H9 (cell line): Measurements from ENCODE around the gene EPSTI1. TPM values are rescaled to one million over a fixed set of nuclear protein-coding genes. Genes with fewer than 3 reads are reported as not detected.
A peak's percentile ranks its signal among the peaks of the same experiment; 100 is the strongest.

ENCODE experiments used
- DNase-seq: peaks from one replicate; pipeline ENCODE4 v3.0.0-alpha.2; 2017
- H2AFZ ChIP-seq: one replicate; pipeline ENCODE4 v1.6.1; 2013; ENCODE audit warnings: mild to moderate bottlenecking, low read length, control low read depth, moderate library complexity
- H2AK5ac ChIP-seq: 2 replicates; pipeline ENCODE4 v1.6.1; 2013; ENCODE audit warnings: low read length, control low read depth, mixed read lengths; ENCODE audit not compliant: insufficient read length
- H2BK120ac ChIP-seq: one replicate; pipeline ENCODE4 v1.6.1; 2013; ENCODE audit warnings: low read depth, mild to moderate bottlenecking, low read length, control low read depth, inconsistent platforms; ENCODE audit not compliant: poor library complexity, severe bottlenecking
- H2BK12ac ChIP-seq: 2 replicates; pipeline ENCODE4 v1.6.1; 2013; ENCODE audit warnings: low read length, control low read depth, mixed read lengths, low read depth; ENCODE audit not compliant: insufficient read length
- H2BK15ac ChIP-seq: 2 replicates; pipeline ENCODE4 v1.6.1; 2013; ENCODE audit warnings: low read depth, low read length, control low read depth
- H2BK20ac ChIP-seq: one replicate; pipeline ENCODE4 v1.6.1; 2013; ENCODE audit warnings: low read depth, mild to moderate bottlenecking, low read length, control low read depth, inconsistent platforms; ENCODE audit not compliant: poor library complexity, severe bottlenecking
- H2BK5ac ChIP-seq: 2 replicates; pipeline ENCODE4 v1.6.1; 2013; ENCODE audit warnings: low read length, control low read depth, mixed read lengths; ENCODE audit not compliant: insufficient read length
- H3K14ac ChIP-seq: 2 replicates; pipeline ENCODE4 v1.6.1; 2013; ENCODE audit warnings: low read length, control low read depth; ENCODE audit not compliant: insufficient read depth
- H3K18ac ChIP-seq: 2 replicates; pipeline ENCODE4 v1.6.1; 2013; ENCODE audit warnings: low read depth, mild to moderate bottlenecking, mixed read lengths, low read length, control low read depth; ENCODE audit not compliant: insufficient read length
- H3K23ac ChIP-seq: 2 replicates; pipeline ENCODE4 v1.6.1; 2013; ENCODE audit warnings: low read length, control low read depth, mixed read lengths, low read depth; ENCODE audit not compliant: insufficient read length
- H3K23me2 ChIP-seq: 2 replicates; pipeline ENCODE4 v1.6.1; 2013; ENCODE audit warnings: low read depth, mild to moderate bottlenecking, mixed read lengths, low read length, control low read depth; ENCODE audit not compliant: insufficient read length, poor library complexity, severe bottlenecking
- H3K27ac ChIP-seq: 2 replicates; pipeline ENCODE4 v1.5.1; 2013; ENCODE audit warnings: low read length, control low read depth, mixed read lengths, low read depth; ENCODE audit not compliant: insufficient read length
- H3K27me3 ChIP-seq: 2 replicates; pipeline ENCODE4 v1.6.1; 2013; ENCODE audit warnings: low read length, control low read depth, inconsistent platforms; ENCODE audit not compliant: insufficient read depth
- H3K4ac ChIP-seq: 2 replicates; pipeline ENCODE4 v1.6.1; 2013; ENCODE audit warnings: low read depth, mild to moderate bottlenecking, control low read depth, inconsistent platforms, low read length, moderate library complexity
- H3K4me1 ChIP-seq: 2 replicates; pipeline ENCODE4 v1.6.1; 2013; ENCODE audit warnings: low read length, control low read depth, inconsistent platforms; ENCODE audit not compliant: insufficient read depth
- H3K4me2 ChIP-seq: 2 replicates; pipeline ENCODE4 v1.6.1; 2013; ENCODE audit warnings: low read length, control low read depth, mixed read lengths; ENCODE audit not compliant: insufficient read length, insufficient read depth
- H3K56ac ChIP-seq: 2 replicates; pipeline ENCODE4 v1.6.1; 2013; ENCODE audit warnings: low read depth, mild to moderate bottlenecking, mixed read lengths, low read length, control low read depth; ENCODE audit not compliant: insufficient read length
- H3K79me1 ChIP-seq: 2 replicates; pipeline ENCODE4 v1.6.1; 2013; ENCODE audit warnings: low read depth, mild to moderate bottlenecking, moderate library complexity, low read length, control low read depth, inconsistent platforms; ENCODE audit not compliant: insufficient read depth, poor library complexity, severe bottlenecking
- H3K79me2 ChIP-seq: 2 replicates; pipeline ENCODE4 v1.6.1; 2013; ENCODE audit warnings: low read length, control low read depth, inconsistent platforms; ENCODE audit not compliant: insufficient read depth
- H3K9ac ChIP-seq: 2 replicates; pipeline ENCODE4 v1.6.1; 2013; ENCODE audit warnings: low read length, control low read depth, mixed read lengths; ENCODE audit not compliant: insufficient read length; ENCODE audit errors: extremely low read depth
- H3K9me3 ChIP-seq: one replicate; pipeline ENCODE4 v1.6.1; 2013; ENCODE audit warnings: low read depth, low read length, inconsistent platforms; ENCODE audit not compliant: control insufficient read depth
- H3T11ph ChIP-seq: one replicate; pipeline ENCODE4 v1.6.1; 2013; ENCODE audit warnings: mild to moderate bottlenecking, low read length, control low read depth, inconsistent platforms
- H4K20me1 ChIP-seq: one replicate; pipeline ENCODE4 v1.6.1; 2013; ENCODE audit not compliant: control insufficient read depth, insufficient read length, insufficient read depth
- H4K5ac ChIP-seq: 2 replicates; pipeline ENCODE4 v1.6.1; 2013; ENCODE audit warnings: low read depth, mild to moderate bottlenecking, mixed read lengths, low read length, control low read depth; ENCODE audit not compliant: insufficient read length
- H4K8ac ChIP-seq: replicated peaks from 2 replicates; pipeline ENCODE4 v1.6.1; 2013; ENCODE audit warnings: low read length, control low read depth, mixed read lengths, low read depth; ENCODE audit not compliant: insufficient read length
- H4K91ac ChIP-seq: 2 replicates; pipeline ENCODE4 v1.6.1; 2013; ENCODE audit warnings: low read depth, mild to moderate bottlenecking, moderate library complexity, mixed read lengths, low read length, control low read depth; ENCODE audit not compliant: insufficient read length
- H3K27ac Mint-ChIP-seq, 3 experiments: 2 replicates in 2 of 3; 3 replicates in 1 of 3; pipeline ENCODE4 v1.8.0; 2020 to 2021; ENCODE audit warnings: mixed read lengths in 3 of 3, mild to moderate bottlenecking in 1 of 3, moderate library complexity in 1 of 3
- H3K27me3 Mint-ChIP-seq: 2 replicates; pipeline ENCODE4 v1.8.0; 2021; ENCODE audit warnings: low read depth, mild to moderate bottlenecking, moderate library complexity, mixed read lengths
- H3K36me3 Mint-ChIP-seq, 3 experiments: 2 replicates in 2 of 3; 3 replicates in 1 of 3; pipeline ENCODE4 v1.8.0; 2020 to 2021; ENCODE audit warnings: low read depth in 3 of 3, mixed read lengths in 3 of 3; ENCODE audit not compliant: insufficient read depth in 1 of 3
- H3K4me1 Mint-ChIP-seq, 2 experiments: 2 replicates each; pipeline ENCODE4 v1.8.0; 2020; ENCODE audit warnings: mixed read lengths in 2 of 2
- H3K4me3 Mint-ChIP-seq, 2 experiments: 2 replicates in 1 of 2; 3 replicates in 1 of 2; pipeline ENCODE4 v1.8.0; 2020 to 2021; ENCODE audit warnings: mild to moderate bottlenecking in 2 of 2, mixed read lengths in 2 of 2, moderate library complexity in 1 of 2
- H3K9me3 Mint-ChIP-seq, 2 experiments: 2 replicates in 1 of 2; 3 replicates in 1 of 2; pipeline ENCODE4 v1.8.0; 2020; ENCODE audit warnings: mild to moderate bottlenecking in 2 of 2, mixed read lengths in 2 of 2, moderate library complexity in 1 of 2
- CTCF ChIP-seq: fragments of 200-600 bp; sonication (generic); conservative IDR thresholded peaks from 3 replicates; pipeline ENCODE4 v1.8.0; 2021; ENCODE audit warnings: antibody characterized with exemption, mild to moderate bottlenecking
- WGBS: extraction: QIAGEN DNeasy Blood & Tissue Kit; methylation state at CpG from one replicate; pipeline ENCODE4 v1.1.7; 2013; ENCODE audit warnings: missing lambda C conversion rate, low lambda C conversion rate, mixed read lengths; ENCODE audit not compliant: insufficient read length; ENCODE audit errors: extremely low coverage; 5-methylcytosine and 5-hydroxymethylcytosine counted together
- total RNA-seq: library from RNA; stranded (reverse); gene quantifications from 2 replicates; pipeline ENCODE4 v1.2.1, GENCODE V29; 2021

The EPSTI1 gene
- total RNA-seq, 1 experiment from 2014 or later: 0.70 TPM

GRCh38 chr13:43023289-43023963 is 31.4 kb upstream of the EPSTI1 start, which contains the start of gene DNAJC15:
TSS of gene DNAJC15 (plus strand) at chr13:43023586. CDS start at chr13:43023627, 41 bp downstream.
- Mint-ChIP-seq H3K4me3 (peak within 1 kb of the TSS; percentile 87 to 90), H3K4me1 (peaks cover 8% of the 10 kb centered on the region in 2 experiments), H3K36me3 (peaks cover 0 to 16% (median 11%) of the 10 kb centered on the region in 3 experiments; a peak in 4 of 7 replicates), H3K27me3 (peaks cover 8% of the 10 kb centered on the region), H3K27ac (peak within 1 kb of the TSS; percentile 92 to 94 (median 94)), H3K9me3 (0 out of 5 replicates have a peak, but pooled peaks cover 0 to 3% of the 10 kb centered on the region in 2 experiments)
- Histone ChIP-seq H2AK5ac (no peak within 1 kb of the TSS), H2BK120ac (no peak within 1 kb of the TSS), H3K79me2 (no peaks in the 10 kb centered on the region), H3T11ph (no peak within 1 kb of the TSS), H3K9me3 (no peaks in the 10 kb centered on the region), H3K18ac (peak within 1 kb of the TSS; percentile 41), H3K9ac (peak within 1 kb of the TSS; percentile 47), H4K8ac (no peak within 1 kb of the TSS), H3K79me1 (no peaks in the 10 kb centered on the region), H3K27ac (no peak within 1 kb of the TSS), H3K56ac (no peak within 1 kb of the TSS), H2BK15ac (no peak within 1 kb of the TSS), H3K4ac (no peak within 1 kb of the TSS), H2BK5ac (no peak within 1 kb of the TSS), H2BK12ac (no peak within 1 kb of the TSS), H2BK20ac (no peak within 1 kb of the TSS), H3K4me1 (no peaks in the 10 kb centered on the region; the same call in 1 of the 2 replicates), H2AFZ (peak within 1 kb of the TSS; percentile 52), H3K14ac (peak within 1 kb of the TSS; percentile 88; the same call in 1 of the 2 replicates), H3K23me2 (peaks cover 11% of the 10 kb centered on the region), H3K27me3 (no peaks in the 10 kb centered on the region), H3K23ac (no peak within 1 kb of the TSS), H3K4me2 (peak within 1 kb of the TSS; percentile 65), H4K5ac (no peak within 1 kb of the TSS), H4K20me1 (no peaks in the 10 kb centered on the region), H4K91ac (no peak within 1 kb of the TSS)
- peak; percentile 59 for DNase-seq
- WGBS: no CpG with 5 or more reads among the region's 48 CpGs
- peak; percentile 19; the same call in 1 of the 3 replicates for TF ChIP-seq CTCF
